Activated T-cell treated with anti-CD3 and anti-CD28 coated beads for 1 hour (primary cell): ENCODE data around the gene TMEM139.
"Not testable (repeated sequence)": the region's sequence is repeated elsewhere in the genome, so short reads cannot be mapped to it uniquely, and the experiment has no call there.

ENCODE experiments used
- DNase-seq: peaks from one replicate; pipeline ENCODE4 v3.0.0-alpha.2; 2020; ENCODE audit warnings: low read depth

Gene TMEM139

GRCh38 chr7:143289421-143289820, 4.7 kb downstream of the TMEM139 start:
- no peak for DNase-seq

GRCh38 chr7:143289888-143290287, 5.1 kb downstream of the TMEM139 start:
- DNase-seq = not testable (repeated sequence)

- no peak for DNase-seq
These were observed 5.5 kb downstream of the TMEM139 start for GRCh38 chr7:143290293-143290692.

GRCh38 chr7:143292876-143293275, 8.1 kb downstream of the TMEM139 start:
- no peak for DNase-seq

- DNase-seq = no peak
These were observed 11.1 kb downstream of the TMEM139 start for GRCh38 chr7:143295870-143296269.

GRCh38 chr7:143296686-143297085, 11.9 kb downstream of the TMEM139 start:
- no peak for DNase-seq

GRCh38 chr7:143299346-143299745, 14.6 kb downstream of the TMEM139 start:
- no peak for DNase-seq

GRCh38 chr7:143299840-143300239, 15.1 kb downstream of the TMEM139 start:
- peak; percentile 50 for DNase-seq

GRCh38 chr7:143300959-143301935, 16.5 kb downstream of the TMEM139 start:
- DNase-seq = no peak

- DNase-seq = no peak
These were observed 19.0 kb downstream of the TMEM139 start for GRCh38 chr7:143303733-143304132.

GRCh38 chr7:143304938-143305337, 20.2 kb downstream of the TMEM139 start:
- DNase-seq = no peak

GRCh38 chr7:143305423-143306070, 20.8 kb downstream of the TMEM139 start:
- DNase-seq = peak; percentile 73

- DNase-seq = no peak
These were observed 23.9 kb downstream of the TMEM139 start for GRCh38 chr7:143308632-143309031.

GRCh38 chr7:143314127-143314526, 29.4 kb downstream of the TMEM139 start:
- no peak for DNase-seq

GRCh38 chr7:143315776-143316175, 31.0 kb downstream of the TMEM139 start, which contains the start of gene CLCN1:
Gene CLCN1 (plus strand): TSS chr7:143316111. CDS start chr7:143316213, 102 bp downstream.
- DNase-seq = no peak

GRCh38 chr7:143316492-143316891, 31.7 kb downstream of the TMEM139 start:
- no peak for DNase-seq

- DNase-seq = no peak
These were observed 33.9 kb downstream of the TMEM139 start for GRCh38 chr7:143318661-143319060.

GRCh38 chr7:143320620-143321019, 35.9 kb downstream of the TMEM139 start:
- DNase-seq = no peak

- no peak for DNase-seq
These were observed 36.5 kb downstream of the TMEM139 start for GRCh38 chr7:143321242-143321641.

GRCh38 chr7:143321734-143322133, 37.0 kb downstream of the TMEM139 start:
- DNase-seq = no peak

- DNase-seq = no peak
These were observed 38.2 kb downstream of the TMEM139 start for GRCh38 chr7:143322760-143323633.

- DNase-seq = no peak
These were observed 38.9 kb downstream of the TMEM139 start for GRCh38 chr7:143323653-143324052.
